Middle frontal gyrus (tissue), 1 donor: ENCODE measurements around the gene KXD1.
"Not testable (repeated sequence)": the region's sequence is repeated elsewhere in the genome, so short reads cannot be mapped to it uniquely, and the experiment has no call there.

ENCODE experiments used
- DNase-seq: peaks from one replicate; pipeline ENCODE4 v3.0.0-alpha.2; 2015; ENCODE audit warnings: low spot score; ENCODE audit errors: extremely low spot score

The KXD1 gene

GRCh38 chr19:18577365-18577914, 19.8 kb downstream of the KXD1 start:
- no peak for DNase-seq

DNA sequence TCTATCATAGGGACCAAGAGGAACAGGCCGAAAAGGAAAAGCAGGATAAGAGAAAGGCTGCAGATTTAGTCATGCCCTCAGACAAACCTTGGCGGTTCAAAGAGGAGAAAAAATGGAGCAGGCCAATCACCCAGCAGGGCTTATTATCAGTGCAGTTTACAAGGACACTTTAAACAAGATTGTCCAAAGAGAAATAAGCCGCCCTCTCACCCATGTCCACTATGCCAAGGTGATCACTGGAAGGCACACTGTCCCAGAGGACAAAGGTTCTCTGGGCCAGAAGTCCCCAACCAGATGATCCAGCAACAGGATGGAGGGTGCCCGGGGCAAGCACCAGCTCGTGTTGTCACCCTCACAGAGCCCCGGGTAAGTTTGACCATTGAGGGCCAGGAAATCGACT, 22.6 kb downstream of the KXD1 start:
- no peak for DNase-seq

DNA sequence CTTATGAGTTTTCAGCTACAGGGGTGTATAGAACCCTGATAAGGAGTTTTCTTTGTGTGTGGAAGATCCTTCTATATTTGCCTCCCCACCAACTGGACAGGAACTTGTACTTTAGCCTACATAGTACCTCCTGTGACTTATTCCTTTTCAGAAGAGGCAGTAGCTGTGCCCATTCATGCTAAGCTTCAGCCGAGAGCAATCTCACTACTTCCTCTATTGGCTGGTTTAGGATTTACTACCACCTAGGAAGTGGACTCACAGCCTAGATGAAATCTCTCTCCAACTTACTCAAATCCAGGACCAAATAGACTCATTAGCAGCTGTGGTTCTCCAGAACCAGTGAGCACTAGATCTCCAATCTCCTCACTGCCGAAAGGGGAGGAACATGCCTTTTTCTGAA, 28.6 kb downstream of the KXD1 start:
- DNase-seq, result no peak

GRCh38 chr19:18587561-18587960, 29.9 kb downstream of the KXD1 start:
- no peak for DNase-seq

DNA sequence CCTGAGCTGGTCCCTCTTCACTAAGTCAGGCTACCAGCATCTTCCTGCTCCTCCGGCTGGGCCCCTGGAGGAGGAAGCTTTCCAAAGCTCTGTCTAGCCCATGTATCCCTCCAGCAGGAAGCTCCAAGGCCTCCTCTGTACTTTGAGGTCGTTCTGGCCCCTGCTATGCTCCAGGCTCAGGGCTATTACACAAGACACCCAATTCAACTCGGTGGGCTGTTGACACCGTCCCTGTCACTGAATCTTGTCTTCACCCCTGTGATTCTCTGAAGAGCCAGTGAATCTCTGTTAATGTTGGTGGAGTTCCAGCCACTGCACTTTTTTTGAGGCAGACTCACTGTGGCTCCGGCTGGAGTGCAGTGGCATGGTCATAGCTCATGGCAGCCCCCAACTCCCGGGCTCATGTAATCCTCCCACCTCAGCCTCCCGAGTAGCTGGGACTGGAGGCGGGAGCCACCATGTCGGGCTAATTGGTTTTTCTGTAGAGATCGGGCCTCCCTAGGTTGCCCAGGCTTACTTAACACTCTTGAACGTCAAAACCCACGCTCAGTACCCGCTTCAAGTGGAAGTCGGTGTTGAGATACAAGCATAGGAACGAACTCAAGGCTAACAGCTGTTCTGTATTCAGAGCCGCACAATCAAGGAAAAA, 30.4 kb downstream of the KXD1 start:
- no peak for DNase-seq

- DNase-seq, result peak; percentile 51
Measured at GRCh38 chr19:18588611-18589379, 31.1 kb downstream of the KXD1 start, which contains the start of gene REX1BD. REX1BD (plus strand) TSS chr19:18588798; CDS start chr19:18588802, 4 bp downstream.

DNA sequence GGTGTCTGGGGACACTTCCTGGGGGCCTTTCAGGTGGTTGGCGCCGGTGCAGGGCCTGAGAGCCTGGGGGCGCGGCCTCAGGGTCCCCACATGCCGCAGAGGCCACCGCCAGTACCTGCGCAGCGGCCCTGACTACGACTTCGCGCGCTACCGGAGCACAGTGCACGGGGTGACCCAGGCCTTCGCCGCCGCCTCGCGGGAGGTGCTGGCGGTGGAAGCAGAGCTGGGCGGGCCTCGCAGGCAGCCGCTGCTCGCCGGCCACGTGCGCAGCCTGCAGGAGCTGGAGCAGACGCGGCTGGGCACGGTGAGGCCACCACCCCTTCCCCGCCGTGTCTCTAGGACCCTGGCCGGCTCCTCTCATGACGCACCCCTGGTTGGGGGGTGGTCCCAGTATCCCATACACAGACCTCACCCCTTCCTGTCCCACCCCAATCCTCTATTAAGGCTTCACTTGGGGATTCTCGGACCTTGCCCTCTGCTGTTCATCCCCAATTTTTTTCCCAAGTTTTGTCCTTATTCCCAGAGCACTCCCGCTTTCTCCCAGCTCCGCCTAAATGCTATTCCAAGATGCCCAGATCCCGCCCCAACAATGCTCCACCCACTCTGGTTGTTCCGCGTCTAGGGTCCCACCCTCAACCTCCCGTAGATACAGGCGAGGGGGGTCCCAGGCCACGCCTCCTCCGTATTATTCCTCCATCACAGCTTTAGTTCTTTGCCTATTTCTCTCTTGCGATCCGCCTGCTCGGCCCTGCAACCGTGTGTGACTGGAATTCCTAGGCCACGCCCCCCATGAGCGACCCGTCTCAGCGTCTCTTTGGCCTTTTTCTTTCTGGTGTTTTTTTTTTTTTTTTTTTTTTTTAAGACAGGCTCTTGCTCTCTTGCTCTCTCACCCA, 32.0 kb downstream of the KXD1 start:
- DNase-seq, result no peak

- DNase-seq, result peak; percentile 85
Measured at GRCh38 chr19:18590273-18591272, 32.9 kb downstream of the KXD1 start.

- no peak for DNase-seq
Measured at GRCh38 chr19:18591735-18592385, 34.2 kb downstream of the KXD1 start.

GRCh38 chr19:18592732-18593131, 35.1 kb downstream of the KXD1 start:
- DNase-seq, result not testable (repeated sequence)

DNA sequence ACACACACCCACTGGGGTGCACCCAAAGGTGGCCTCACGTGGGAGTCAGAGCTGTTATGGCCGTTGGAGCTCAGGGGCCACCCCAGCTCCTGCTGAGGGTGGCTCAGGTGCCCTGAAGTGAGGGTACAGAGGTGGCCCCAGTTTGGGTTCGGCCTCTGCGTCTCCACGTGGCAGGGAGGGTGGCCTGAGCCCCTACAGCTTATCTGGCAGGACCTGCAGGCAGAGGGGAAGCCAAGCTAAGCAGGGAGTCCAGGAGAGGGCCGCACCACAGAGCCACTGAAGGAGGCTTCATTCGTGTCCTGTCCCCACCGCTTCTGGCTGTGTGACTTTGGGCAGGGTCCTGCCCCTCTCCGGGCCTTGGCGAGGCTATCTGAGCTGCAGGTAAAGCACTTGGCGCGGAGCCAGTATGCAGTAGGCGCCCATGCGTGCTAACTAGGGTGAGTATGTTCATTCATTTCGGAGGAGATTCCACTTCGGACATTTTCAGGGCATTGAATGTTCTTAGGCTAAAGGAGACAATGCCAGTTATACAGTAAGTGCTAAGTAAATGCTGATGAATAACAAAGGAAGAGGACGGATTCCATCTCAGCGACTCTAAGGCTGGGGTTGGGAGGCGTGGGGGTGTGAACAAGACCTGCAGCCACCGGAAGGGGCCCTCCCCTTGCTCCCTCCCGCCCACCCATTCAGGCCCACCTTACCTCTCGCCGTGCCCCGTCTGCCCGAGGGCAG, 35.9 kb downstream of the KXD1 start:
- no peak for DNase-seq

- DNase-seq, result no peak
Measured at GRCh38 chr19:18594096-18594823, 36.6 kb downstream of the KXD1 start.

DNA sequence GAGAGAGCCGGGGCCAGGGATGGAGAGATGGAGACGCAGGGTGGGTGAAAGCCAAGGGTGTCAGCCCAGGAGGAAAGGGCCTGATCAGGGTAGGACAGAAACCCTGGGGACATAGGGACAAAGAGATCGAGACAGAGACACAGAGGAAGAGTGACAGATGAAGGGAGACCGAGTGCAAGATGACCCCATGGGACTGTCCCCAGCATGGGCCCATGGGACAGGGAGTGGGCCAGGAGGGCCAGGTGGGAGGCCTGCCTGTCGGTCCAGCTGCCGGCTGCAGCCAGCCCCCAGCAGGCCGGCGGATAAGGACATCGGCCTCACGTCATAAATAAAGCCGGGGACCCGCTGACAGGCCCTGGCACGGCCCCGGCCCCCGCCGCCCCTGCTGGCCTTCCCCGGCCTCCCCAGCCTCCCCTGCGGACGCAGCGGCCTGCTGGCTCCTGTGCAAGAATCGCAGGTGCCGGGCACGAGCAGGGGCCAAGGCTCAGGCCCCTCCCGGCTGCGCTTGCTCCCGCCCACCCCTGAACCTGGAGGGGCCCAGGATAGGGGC, 37.2 kb downstream of the KXD1 start:
- no peak for DNase-seq

DNA sequence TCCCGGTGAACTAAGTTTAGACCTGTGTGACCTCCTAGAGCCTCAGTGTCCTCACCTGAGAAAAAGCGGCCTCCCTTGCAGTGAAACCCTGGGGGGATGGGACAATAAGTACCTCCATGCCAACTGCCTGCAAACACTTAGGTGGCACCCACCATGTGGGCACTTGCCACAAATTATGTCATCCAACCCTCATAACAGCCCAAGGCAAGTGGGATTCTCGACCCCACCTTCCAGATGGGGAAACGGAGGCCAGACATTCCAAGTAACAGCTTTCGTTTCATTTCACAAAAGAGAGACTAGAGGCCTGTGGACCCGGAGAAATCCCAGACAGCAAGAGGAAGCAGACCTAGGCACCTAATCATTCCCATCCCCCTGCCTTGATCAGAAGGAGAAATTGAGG, 37.8 kb downstream of the KXD1 start:
- no peak for DNase-seq

- DNase-seq, result no peak
Measured at GRCh38 chr19:18596752-18597157, 39.1 kb downstream of the KXD1 start.

DNA sequence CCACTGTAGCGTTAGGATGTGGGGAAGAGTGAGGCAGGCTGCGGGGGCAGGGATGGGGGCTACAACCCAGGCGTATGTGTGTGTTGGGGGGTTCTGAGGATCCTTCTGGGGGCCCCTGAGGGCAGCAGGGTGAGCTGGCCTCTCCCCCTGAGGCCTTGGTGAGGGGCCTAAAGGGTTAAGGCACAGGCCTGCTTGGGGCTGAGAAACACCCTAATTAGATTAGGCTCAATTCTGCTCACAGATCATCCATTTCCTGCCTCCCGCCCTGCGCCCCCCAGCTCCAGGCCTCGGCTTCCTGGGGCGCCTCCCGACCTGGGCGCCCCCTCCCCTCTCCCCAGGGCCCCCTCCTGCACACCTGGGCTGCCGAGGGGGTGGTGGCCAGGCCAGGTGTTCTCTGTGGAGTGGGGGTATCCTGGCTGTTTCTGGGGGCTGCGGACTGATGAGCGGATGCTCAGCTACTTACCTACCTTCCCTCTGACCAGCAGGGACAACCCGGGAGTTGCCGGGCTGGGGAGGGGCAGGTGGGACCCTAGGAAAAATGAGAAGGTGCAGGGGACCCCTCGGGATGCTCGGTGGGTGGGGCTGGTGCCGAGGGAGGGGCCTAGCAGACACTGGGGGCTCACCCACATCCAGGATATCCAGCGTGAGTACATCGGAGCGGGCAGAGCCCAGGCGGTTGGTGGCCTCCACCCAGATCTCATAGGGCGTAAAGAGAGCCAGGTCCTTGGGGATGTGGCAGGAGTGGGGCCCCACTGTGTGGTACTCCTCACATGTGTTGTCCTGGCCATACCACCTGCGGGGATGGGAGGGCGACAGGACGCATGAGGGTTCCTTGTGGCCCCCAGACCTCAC, 40.4 kb downstream of the KXD1 start:
- DNase-seq, result no peak

DNA sequence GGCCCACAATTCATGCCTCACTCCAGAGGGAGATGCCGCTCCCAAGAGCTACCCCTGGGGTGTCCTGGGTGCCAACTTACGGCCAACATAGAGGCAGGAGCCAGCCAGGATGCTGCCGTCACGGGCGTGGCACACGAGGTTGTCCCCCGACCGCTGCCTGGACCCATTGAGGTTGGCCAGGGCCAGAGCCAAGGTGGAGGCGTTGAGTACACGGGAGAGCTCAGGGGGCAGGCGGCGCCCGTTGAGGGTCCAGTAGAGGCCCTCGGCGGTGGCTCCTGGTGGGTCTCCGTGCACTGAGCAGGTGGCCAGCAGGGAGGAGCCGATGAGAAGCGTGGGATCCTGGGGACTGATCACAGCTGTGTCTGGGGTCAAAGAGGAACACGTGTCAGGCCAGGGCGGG, 41.8 kb downstream of the KXD1 start:
- no peak for DNase-seq
